ENCODE measurements around the gene ARHGEF37. TPM values are rescaled to one million over a fixed set of nuclear protein-coding genes. Genes with fewer than 3 reads are reported as not detected.
"Not testable (repeated sequence)": the region's sequence is repeated elsewhere in the genome, so short reads cannot be mapped to it uniquely, and the experiment has no call there.

ARHGEF37 gene
- total RNA-seq, 1 donor from 2014 or later, result 3.3 TPM

GRCh38 chr5:149596712-149597111 lies 15.4 kb downstream of the ARHGEF37 start:
- H3K27me3 Mint-ChIP-seq, result peaks cover 2% of the 10 kb centered on the region
- DNase-seq (ENCODE audit: low spot score, unreplicated experiment), result no peak
- H3K36me3 Mint-ChIP-seq (ENCODE audit: insufficient read depth), result no peaks in the 10 kb centered on the region
- TF ChIP-seq, protein P1, sequence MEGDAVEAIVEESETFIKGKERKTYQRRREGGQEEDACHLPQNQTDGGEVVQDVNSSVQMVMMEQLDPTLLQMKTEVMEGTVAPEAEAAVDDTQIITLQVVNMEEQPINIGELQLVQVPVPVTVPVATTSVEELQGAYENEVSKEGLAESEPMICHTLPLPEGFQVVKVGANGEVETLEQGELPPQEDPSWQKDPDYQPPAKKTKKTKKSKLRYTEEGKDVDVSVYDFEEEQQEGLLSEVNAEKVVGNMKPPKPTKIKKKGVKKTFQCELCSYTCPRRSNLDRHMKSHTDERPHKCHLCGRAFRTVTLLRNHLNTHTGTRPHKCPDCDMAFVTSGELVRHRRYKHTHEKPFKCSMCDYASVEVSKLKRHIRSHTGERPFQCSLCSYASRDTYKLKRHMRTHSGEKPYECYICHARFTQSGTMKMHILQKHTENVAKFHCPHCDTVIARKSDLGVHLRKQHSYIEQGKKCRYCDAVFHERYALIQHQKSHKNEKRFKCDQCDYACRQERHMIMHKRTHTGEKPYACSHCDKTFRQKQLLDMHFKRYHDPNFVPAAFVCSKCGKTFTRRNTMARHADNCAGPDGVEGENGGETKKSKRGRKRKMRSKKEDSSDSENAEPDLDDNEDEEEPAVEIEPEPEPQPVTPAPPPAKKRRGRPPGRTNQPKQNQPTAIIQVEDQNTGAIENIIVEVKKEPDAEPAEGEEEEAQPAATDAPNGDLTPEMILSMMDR (IDR thresholded peaks at IDR 0.05; ENCODE audit: unreplicated experiment), result no peak
- H3K9me3 Mint-ChIP-seq (ENCODE audit: low read depth), result no peaks in the 10 kb centered on the region
- H3K27ac Mint-ChIP-seq, result no peak overlapping the region
- H3K4me1 Mint-ChIP-seq (ENCODE audit: low read depth), result no peaks in the 10 kb centered on the region
- H3K4me3 Mint-ChIP-seq (ENCODE audit: low read depth), result no peak overlapping the region

DNA sequence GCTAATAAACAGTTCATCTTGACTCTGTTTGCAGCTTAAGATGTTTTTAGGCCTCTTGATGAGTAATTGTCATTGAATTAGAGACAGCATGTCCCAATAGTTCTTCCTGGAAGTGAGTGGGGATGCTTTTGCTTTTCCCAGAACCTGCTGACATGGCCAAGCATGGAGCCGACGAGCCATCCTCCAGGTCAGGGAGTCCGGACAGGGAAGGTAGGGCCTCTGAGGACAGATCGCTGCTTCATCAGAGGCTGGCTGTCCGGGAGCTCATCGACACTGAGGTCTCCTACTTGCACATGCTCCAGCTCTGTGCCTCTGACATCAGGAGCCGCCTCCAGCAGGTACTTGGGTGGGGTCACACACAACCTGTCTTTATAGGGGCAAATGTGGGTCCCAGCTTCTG lies 16.3 kb downstream of the ARHGEF37 start:
- TF ChIP-seq, protein P1 (IDR thresholded peaks at IDR 0.05; ENCODE audit: unreplicated experiment), result no peak
- H3K9me3 Mint-ChIP-seq (ENCODE audit: low read depth), result no peaks in the 10 kb centered on the region
- H3K4me1 Mint-ChIP-seq (ENCODE audit: low read depth), result no peaks in the 10 kb centered on the region
- H3K4me3 Mint-ChIP-seq (ENCODE audit: low read depth), result no peak overlapping the region
- DNase-seq (ENCODE audit: low spot score, unreplicated experiment), result no peak
- H3K27ac Mint-ChIP-seq, result no peak overlapping the region
- H3K36me3 Mint-ChIP-seq (ENCODE audit: insufficient read depth), result no peaks in the 10 kb centered on the region
- H3K27me3 Mint-ChIP-seq, result peaks cover 2% of the 10 kb centered on the region

DNA sequence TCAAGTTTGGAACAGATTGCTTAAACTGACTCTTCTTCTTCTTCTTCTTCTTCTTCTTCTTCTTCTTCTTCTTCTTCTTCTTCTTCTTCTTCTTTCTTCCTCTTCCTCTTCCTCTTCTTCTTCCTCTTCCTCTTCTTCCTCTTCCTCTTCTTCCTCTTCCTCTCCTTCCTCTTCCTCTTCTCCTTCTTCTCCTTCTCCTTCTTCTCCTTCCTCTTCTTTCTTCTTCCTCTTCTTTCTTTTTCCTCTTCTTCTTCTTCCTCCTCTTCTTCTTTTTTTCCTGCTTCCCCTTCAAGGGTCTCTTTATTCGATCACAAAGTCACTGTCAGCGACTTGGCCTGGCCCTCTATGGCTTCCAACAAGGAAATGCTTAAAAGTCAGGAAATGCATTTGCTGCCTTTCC lies 16.9 kb downstream of the ARHGEF37 start:
- H3K27me3 Mint-ChIP-seq; H3K27ac Mint-ChIP-seq; DNase-seq (ENCODE audit: low spot score, unreplicated experiment); H3K36me3 Mint-ChIP-seq (ENCODE audit: insufficient read depth); H3K4me1 Mint-ChIP-seq (ENCODE audit: low read depth); H3K4me3 Mint-ChIP-seq (ENCODE audit: low read depth); H3K9me3 Mint-ChIP-seq (ENCODE audit: low read depth): not testable (repeated sequence)

- DNase-seq (ENCODE audit: low spot score, unreplicated experiment), result no peak
- no peaks in the 10 kb centered on the region for H3K27me3 Mint-ChIP-seq
- no peaks in the 10 kb centered on the region for H3K4me1 Mint-ChIP-seq (ENCODE audit: low read depth)
- H3K9me3 Mint-ChIP-seq (ENCODE audit: low read depth), result no peaks in the 10 kb centered on the region
- TF ChIP-seq, protein P1 (IDR thresholded peaks at IDR 0.05; ENCODE audit: unreplicated experiment), result no peak
- no peak overlapping the region for H3K4me3 Mint-ChIP-seq (ENCODE audit: low read depth)
- H3K36me3 Mint-ChIP-seq (ENCODE audit: insufficient read depth), result no peaks in the 10 kb centered on the region
- no peak overlapping the region for H3K27ac Mint-ChIP-seq
These were observed 17.7 kb downstream of the ARHGEF37 start for GRCh38 chr5:149598966-149599365.

DNA sequence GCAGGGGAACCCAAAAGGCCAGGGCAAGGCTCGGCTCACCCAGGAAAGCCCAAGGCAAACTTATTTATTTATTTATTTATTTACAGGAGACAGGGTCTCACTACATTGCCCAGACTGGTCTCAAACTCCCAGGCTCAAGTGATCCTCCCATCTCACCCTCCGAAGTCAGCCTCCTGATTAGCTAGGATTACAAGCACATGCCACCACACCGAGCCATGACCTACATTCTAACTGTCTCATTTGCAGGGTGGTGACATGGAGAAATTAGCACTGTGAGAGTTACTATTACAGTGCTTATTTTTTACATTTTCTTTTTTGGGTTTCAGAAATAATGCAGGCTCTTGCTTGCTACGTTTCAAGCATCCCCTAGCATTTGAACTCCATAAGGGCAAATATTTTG lies 18.1 kb downstream of the ARHGEF37 start:
- H3K27ac Mint-ChIP-seq, result no peak overlapping the region
- H3K4me3 Mint-ChIP-seq (ENCODE audit: low read depth), result no peak overlapping the region
- DNase-seq (ENCODE audit: low spot score, unreplicated experiment), result no peak
- peaks cover under 1% of the 10 kb centered on the region for H3K4me1 Mint-ChIP-seq (ENCODE audit: low read depth)
- H3K36me3 Mint-ChIP-seq (ENCODE audit: insufficient read depth), result no peaks in the 10 kb centered on the region
- TF ChIP-seq, protein P1 (IDR thresholded peaks at IDR 0.05; ENCODE audit: unreplicated experiment), result no peak
- H3K9me3 Mint-ChIP-seq (ENCODE audit: low read depth), result no peaks in the 10 kb centered on the region
- H3K27me3 Mint-ChIP-seq, result no peaks in the 10 kb centered on the region

DNA sequence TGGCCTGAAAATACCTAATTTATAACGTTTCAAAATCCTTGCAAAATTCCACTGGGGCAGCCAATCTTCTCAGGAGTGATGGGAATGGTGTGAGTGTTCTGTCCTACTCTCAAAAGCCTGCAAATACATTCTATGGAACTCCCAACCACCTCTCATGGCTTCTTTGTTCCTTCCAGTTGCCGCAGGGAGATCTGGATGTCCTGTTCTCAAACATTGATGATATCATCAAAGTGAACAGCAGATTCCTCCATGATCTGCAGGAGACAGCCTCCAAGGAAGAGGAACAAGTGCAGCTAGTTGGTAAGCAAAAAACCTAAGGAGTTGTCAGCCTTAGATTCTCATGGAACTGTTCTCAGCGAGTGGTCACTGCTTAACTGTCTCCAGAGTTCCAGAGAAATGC lies 19.6 kb downstream of the ARHGEF37 start:
- H3K9me3 Mint-ChIP-seq (ENCODE audit: low read depth), result no peaks in the 10 kb centered on the region
- DNase-seq (ENCODE audit: low spot score, unreplicated experiment), result no peak
- H3K27ac Mint-ChIP-seq, result no peak overlapping the region
- TF ChIP-seq, protein P1 (IDR thresholded peaks at IDR 0.05; ENCODE audit: unreplicated experiment), result no peak
- peaks cover 1% of the 10 kb centered on the region for H3K4me1 Mint-ChIP-seq (ENCODE audit: low read depth)
- no peaks in the 10 kb centered on the region for H3K36me3 Mint-ChIP-seq (ENCODE audit: insufficient read depth)
- no peak overlapping the region for H3K4me3 Mint-ChIP-seq (ENCODE audit: low read depth)
- H3K27me3 Mint-ChIP-seq, result no peaks in the 10 kb centered on the region
